GM12891 (cell line): Measurements from ENCODE around the gene GNA14.

Experiments used
- PAX5 ChIP-seq: IDR thresholded peaks from 2 replicates; pipeline ENCODE4 v1.6.1; 2011; ENCODE audit warnings: low read length, moderate library complexity, mild to moderate bottlenecking; ENCODE audit not compliant: insufficient read depth, severe bottlenecking
- POLR2A ChIP-seq: IDR thresholded peaks from 2 replicates; pipeline ENCODE4 v1.6.1; 2011; ENCODE audit warnings: low read depth, low read length, control low read depth

- no peak for TF ChIP-seq POLR2A
- no peak for TF ChIP-seq PAX5
These were observed 15.5 kb downstream of the GNA14 start for GRCh38 chr9:77632652-77633051.
